Hypothalamus (tissue), 51 donors: Measurements from ENCODE around the gene GRIN2A.
A peak's percentile ranks its signal among the peaks of the same experiment; 100 is the strongest.

Experiments
- DNase-seq, 51 donors: peaks; one replicate each; lab custom pipeline; 2025; lab: John Stamatoyannopoulos, UW

Gene GRIN2A

GRCh38 chr16:10090816-10091215 lies 91.4 kb downstream of the GRIN2A start:
- DNase-seq = no peak

GRCh38 chr16:10088380-10088793 lies 93.8 kb downstream of the GRIN2A start:
- peak in 3 of 51 donors; percentile 3 to 15 (median 12) for DNase-seq

- no peak for DNase-seq
Observed at GRCh38 chr16:10087151-10087550, 95.1 kb downstream of the GRIN2A start.

GRCh38 chr16:10086620-10087019 lies 95.6 kb downstream of the GRIN2A start:
- no peak for DNase-seq

- no peak for DNase-seq
Observed at GRCh38 chr16:10085078-10085798, 97.0 kb downstream of the GRIN2A start.

- DNase-seq = no peak
Observed at GRCh38 chr16:10083301-10083700, 98.9 kb downstream of the GRIN2A start.

GRCh38 chr16:10081201-10081940 lies 100.9 kb downstream of the GRIN2A start:
- peak in 1 of 51 donors; percentile 2 for DNase-seq

- peak in 32 of 51 donors; percentile 1 to 66 (median 16) for DNase-seq
Observed at GRCh38 chr16:10080051-10080772, 102.0 kb downstream of the GRIN2A start.

- DNase-seq = peak in 11 of 51 donors; percentile 1 to 34 (median 3)
Observed at GRCh38 chr16:10078541-10078949, 103.7 kb downstream of the GRIN2A start.

GRCh38 chr16:10077861-10078260 lies 104.4 kb downstream of the GRIN2A start:
- DNase-seq = no peak

- no peak for DNase-seq
Observed at GRCh38 chr16:10076037-10076436, 106.2 kb downstream of the GRIN2A start.

- no peak for DNase-seq
Observed at GRCh38 chr16:10070591-10070990, 111.6 kb downstream of the GRIN2A start.

GRCh38 chr16:10069374-10069773 lies 112.9 kb downstream of the GRIN2A start:
- no peak for DNase-seq

GRCh38 chr16:10067835-10068234 lies 114.4 kb downstream of the GRIN2A start:
- DNase-seq = no peak

- DNase-seq = no peak
Observed at GRCh38 chr16:10067406-10067805, 114.8 kb downstream of the GRIN2A start.

- DNase-seq = no peak
Observed at GRCh38 chr16:10065019-10065418, 117.2 kb downstream of the GRIN2A start.

- DNase-seq = no peak
Observed at GRCh38 chr16:10048850-10049249, 133.4 kb downstream of the GRIN2A start.

- DNase-seq = no peak
Observed at GRCh38 chr16:10045947-10046346, 136.3 kb downstream of the GRIN2A start.

GRCh38 chr16:10045291-10045775 lies 136.9 kb downstream of the GRIN2A start:
- no peak for DNase-seq

GRCh38 chr16:10040136-10041080 lies 141.8 kb downstream of the GRIN2A start:
- peak in 3 of 51 donors; percentile 16 to 40 (median 18) for DNase-seq
